ENCODE results near the gene VIL1.

The VIL1 gene

DNA sequence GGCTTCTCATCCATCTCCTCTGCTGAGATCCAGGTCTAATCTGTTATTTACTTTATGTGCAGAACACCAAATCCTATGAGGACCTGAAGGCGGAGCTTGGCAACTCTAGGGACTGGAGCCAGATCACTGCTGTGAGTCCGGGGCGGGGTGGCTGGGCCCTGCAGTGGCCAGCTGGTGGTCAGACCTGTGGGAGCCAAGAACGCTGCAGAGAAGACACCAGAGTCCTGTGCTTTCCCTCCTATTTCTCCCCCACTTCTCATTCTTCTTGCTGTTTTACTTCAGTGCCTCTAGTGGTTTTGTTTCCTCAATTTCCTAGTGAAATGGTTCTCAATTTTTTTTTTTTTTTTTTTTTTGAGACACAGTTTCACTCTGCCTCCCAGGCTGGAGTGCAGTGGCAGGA lies 19.7 kb downstream of the VIL1 start:
- TF ChIP-seq CTCF (IDR thresholded peaks at IDR 0.05; ENCODE audit: insufficient read depth, low read length): no peak
- no peak for TF ChIP-seq POLR2AphosphoS5 (IDR thresholded peaks at IDR 0.05; ENCODE audit: low read depth)
- TF ChIP-seq, protein P1, sequence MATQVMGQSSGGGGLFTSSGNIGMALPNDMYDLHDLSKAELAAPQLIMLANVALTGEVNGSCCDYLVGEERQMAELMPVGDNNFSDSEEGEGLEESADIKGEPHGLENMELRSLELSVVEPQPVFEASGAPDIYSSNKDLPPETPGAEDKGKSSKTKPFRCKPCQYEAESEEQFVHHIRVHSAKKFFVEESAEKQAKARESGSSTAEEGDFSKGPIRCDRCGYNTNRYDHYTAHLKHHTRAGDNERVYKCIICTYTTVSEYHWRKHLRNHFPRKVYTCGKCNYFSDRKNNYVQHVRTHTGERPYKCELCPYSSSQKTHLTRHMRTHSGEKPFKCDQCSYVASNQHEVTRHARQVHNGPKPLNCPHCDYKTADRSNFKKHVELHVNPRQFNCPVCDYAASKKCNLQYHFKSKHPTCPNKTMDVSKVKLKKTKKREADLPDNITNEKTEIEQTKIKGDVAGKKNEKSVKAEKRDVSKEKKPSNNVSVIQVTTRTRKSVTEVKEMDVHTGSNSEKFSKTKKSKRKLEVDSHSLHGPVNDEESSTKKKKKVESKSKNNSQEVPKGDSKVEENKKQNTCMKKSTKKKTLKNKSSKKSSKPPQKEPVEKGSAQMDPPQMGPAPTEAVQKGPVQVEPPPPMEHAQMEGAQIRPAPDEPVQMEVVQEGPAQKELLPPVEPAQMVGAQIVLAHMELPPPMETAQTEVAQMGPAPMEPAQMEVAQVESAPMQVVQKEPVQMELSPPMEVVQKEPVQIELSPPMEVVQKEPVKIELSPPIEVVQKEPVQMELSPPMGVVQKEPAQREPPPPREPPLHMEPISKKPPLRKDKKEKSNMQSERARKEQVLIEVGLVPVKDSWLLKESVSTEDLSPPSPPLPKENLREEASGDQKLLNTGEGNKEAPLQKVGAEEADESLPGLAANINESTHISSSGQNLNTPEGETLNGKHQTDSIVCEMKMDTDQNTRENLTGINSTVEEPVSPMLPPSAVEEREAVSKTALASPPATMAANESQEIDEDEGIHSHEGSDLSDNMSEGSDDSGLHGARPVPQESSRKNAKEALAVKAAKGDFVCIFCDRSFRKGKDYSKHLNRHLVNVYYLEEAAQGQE (IDR thresholded peaks at IDR 0.05; ENCODE audit: insufficient replicate concordance, low read depth): no peak
- TF ChIP-seq SPI1 (IDR thresholded peaks at IDR 0.05; ENCODE audit: borderline replicate concordance, low read depth): no peak
- no peak for TF ChIP-seq GABPA (IDR thresholded peaks at IDR 0.05; ENCODE audit: low read depth)
- DNase-seq (ENCODE audit: low read depth in 1 of 2, low spot score in 1 of 2): peak in 1 of 2 experiments; percentile 18
- H3K27me3 ChIP-seq (ENCODE audit: insufficient read depth, poor library complexity, severe bottlenecking): no peaks in the 10 kb centered on the region
- H3K4me3 ChIP-seq (replicated peaks; ENCODE audit: insufficient read depth, low read length): no peak overlapping the region
- no peak overlapping the region; the same call in 1 of the 2 replicates for H3K27ac ChIP-seq (replicated peaks)

- no peak overlapping the region for H3K4me3 ChIP-seq (replicated peaks; ENCODE audit: insufficient read depth, low read length)
- TF ChIP-seq SPI1 (IDR thresholded peaks at IDR 0.05; ENCODE audit: borderline replicate concordance, low read depth) (no peak), POLR2AphosphoS5 (IDR thresholded peaks at IDR 0.05; ENCODE audit: low read depth) (no peak), GABPA (IDR thresholded peaks at IDR 0.05; ENCODE audit: low read depth) (no peak), CTCF (IDR thresholded peaks at IDR 0.05; ENCODE audit: insufficient read depth, low read length) (no peak)
- TF ChIP-seq, protein P1 (IDR thresholded peaks at IDR 0.05; ENCODE audit: insufficient replicate concordance, low read depth): no peak
- no peaks in the 10 kb centered on the region for H3K27me3 ChIP-seq (ENCODE audit: insufficient read depth, poor library complexity, severe bottlenecking)
- DNase-seq (ENCODE audit: low read depth in 1 of 2, low spot score in 1 of 2): no peak
- no peak overlapping the region for H3K27ac ChIP-seq (replicated peaks)
These were observed 25.9 kb downstream of the VIL1 start for GRCh38 chr2:218444692-218445357.

DNA sequence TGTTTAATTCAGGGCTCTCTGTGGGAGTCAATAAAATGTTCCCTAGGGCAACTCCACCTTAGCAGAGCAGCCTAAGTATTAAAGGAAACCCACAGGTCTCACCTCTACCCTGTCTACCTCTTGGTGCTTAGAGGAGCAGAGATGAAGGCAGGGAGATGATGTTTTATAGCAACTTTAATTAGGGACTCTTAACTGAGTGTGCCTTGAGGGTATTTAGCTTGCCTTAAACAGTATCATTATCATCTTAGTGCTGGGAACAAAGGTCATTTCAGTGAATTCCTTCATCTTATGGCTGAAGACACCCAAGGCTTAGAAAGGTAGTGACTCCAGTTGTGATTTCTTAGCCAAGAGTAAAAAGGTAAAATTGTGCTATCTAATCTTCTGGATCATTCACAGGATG lies 26.7 kb downstream of the VIL1 start:
- H3K27me3 ChIP-seq (ENCODE audit: insufficient read depth, poor library complexity, severe bottlenecking): no peaks in the 10 kb centered on the region
- no peak for DNase-seq (ENCODE audit: low read depth in 1 of 2, low spot score in 1 of 2)
- TF ChIP-seq CTCF (IDR thresholded peaks at IDR 0.05; ENCODE audit: insufficient read depth, low read length) (no peak), GABPA (IDR thresholded peaks at IDR 0.05; ENCODE audit: low read depth) (no peak), POLR2AphosphoS5 (IDR thresholded peaks at IDR 0.05; ENCODE audit: low read depth) (no peak), SPI1 (IDR thresholded peaks at IDR 0.05; ENCODE audit: borderline replicate concordance, low read depth) (no peak)
- TF ChIP-seq, protein P1 (IDR thresholded peaks at IDR 0.05; ENCODE audit: insufficient replicate concordance, low read depth): no peak
- no peak overlapping the region for H3K27ac ChIP-seq (replicated peaks)
- H3K4me3 ChIP-seq (replicated peaks; ENCODE audit: insufficient read depth, low read length): no peak overlapping the region

All from HL-60 (cell line).